Activated CD4-positive, alpha-beta T cell treated with anti-CD3 and anti-CD28 coated beads, Interleukin-2, amount 50 U/mL, for 16 hours (primary cell): ENCODE results near the gene PTAFR.
"Not testable (repeated sequence)": the region's sequence is repeated elsewhere in the genome, so short reads cannot be mapped to it uniquely, and the experiment has no call there.

Source experiments
- DNase-seq: peaks from one replicate; pipeline ENCODE4 v3.0.0-alpha.2; 2020

The PTAFR gene

DNA sequence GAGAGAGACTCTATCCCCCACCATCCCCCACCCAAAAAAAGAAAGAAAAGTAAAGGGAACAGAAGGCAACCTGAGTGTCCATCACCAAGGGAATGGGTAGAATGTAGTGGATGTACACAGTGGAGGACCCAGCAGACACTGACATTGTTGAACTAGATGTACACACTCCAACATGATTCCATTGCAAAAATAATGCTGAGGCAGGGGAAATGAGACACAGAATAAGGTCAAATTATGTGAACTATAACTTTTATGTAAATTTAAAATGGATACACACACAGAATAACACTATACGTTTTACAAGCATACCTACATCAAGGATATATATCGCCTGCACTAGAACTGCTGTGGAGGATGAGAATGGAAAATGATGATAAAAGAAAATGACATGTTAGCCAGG lies 34.8 kb downstream of the PTAFR start:
- no peak for DNase-seq

DNA sequence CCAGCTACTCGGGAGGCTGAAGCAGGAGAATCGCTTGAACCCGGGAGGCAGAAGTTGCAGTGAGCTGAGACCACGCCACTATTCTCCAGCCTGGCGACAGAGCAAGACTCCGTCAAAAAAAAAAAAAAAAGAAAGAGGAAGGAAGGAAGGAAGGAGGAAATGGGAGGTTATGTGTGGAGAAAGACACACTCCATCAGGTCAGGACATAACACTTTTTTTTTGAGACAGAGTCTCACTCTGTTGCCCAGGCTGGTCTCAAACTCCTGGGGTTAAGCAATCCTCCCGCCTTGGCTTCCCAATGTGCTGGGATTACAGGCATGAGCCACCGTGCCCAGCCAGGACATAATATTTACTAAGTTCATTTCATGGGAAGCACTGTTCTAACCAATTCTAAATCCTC lies 36.6 kb downstream of the PTAFR start:
- not testable (repeated sequence) for DNase-seq

DNA sequence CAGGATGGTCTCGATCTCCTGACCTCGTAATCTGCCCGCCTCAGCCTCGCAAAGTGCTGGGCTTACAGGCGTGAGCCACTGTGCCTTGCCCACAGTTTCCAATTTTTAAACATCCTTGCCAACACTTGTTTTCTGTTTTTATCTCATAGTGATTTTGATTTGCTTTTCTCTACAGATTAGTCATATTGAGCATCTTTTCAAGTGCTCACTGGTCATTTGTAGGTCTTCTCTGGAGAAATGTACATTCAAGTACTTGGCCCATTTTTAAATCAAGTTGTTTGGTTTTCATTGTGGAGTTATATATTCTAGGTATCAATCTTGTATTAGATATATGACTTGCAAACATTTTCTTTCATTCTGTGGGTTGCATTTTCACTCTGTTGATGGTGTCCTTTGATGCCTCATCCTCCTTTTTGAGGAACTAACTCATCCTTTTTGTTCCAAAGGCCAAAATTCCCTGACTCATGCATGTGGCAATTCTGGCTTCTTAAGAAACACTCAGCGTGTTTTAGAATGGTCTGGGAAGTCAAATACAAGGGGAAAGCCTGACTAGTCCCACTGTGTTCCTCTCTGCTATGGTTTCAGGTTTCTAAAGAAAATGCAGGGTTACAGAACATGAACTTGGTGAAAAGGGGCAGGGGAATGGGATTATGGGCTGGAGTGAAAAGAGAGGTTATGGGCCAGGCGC lies 37.3 kb downstream of the PTAFR start:
- peak; percentile 43 for DNase-seq

DNA sequence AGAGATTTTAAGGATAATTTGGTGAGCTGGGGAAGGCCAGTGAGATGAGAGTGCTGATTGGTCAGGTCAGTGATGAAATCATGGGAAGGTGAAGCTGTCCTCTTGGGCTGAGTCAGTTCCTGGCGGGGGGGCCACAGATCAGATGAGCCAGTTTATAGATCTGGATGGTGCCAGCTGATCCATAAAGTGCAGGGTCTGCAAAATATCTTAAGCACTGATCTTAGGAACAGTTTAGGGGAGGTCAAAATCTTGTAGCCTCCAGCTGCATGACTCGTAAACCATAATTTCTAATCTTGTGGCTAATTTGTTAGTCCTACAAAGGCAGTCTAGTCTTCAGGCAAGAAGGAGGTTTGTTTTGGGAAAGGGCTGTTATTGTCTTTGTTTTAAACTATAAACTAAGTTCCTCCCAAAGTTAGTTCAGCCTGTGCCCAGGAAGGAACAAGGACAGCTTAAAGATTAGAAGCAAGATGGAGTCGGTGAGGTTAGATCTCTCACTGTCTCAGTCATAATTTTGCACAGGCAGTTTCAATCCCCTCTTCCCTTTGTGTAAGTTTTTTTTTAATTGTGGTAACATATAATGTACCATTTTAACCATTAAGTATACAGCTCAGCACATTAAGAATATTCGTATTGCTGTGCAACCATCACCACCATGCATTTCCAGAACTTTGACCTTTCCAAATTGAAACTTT lies 39.4 kb downstream of the PTAFR start:
- DNase-seq: no peak

DNA sequence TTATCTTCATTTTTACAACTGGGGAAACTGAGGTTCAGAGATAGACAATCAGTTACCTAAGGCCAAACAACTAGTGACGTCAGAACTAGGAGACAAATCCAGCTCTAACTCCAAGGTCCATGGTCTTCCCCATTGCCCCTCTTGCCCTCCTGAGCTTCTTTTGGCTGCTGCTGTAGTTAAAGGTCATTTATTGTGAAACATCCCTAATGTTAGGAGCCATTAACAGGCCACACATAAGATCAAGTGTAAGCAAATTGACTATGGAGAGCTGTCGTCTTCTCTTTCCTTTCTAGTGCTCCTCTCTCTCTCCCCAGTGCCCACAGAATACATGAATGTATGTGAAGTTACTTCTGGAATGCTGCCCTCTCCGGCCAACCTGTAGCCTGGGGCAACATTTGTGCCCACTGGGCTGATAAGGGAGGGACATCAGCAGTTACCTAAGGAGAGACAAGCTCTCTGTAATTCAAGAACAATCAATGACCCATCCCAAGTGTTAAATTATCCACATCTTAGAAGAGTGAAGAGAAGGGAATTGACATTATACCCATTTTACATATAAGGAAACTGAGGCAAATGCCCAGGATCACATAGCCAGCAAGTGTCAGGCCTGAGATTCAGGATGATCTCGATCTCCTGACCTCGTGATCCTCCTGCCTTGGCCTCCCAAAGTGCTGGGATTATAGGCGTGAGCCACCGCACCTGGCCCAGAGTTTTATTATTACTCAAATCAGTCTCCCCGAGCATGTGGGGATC lies 40.1 kb downstream of the PTAFR start:
- DNase-seq: no peak

DNA sequence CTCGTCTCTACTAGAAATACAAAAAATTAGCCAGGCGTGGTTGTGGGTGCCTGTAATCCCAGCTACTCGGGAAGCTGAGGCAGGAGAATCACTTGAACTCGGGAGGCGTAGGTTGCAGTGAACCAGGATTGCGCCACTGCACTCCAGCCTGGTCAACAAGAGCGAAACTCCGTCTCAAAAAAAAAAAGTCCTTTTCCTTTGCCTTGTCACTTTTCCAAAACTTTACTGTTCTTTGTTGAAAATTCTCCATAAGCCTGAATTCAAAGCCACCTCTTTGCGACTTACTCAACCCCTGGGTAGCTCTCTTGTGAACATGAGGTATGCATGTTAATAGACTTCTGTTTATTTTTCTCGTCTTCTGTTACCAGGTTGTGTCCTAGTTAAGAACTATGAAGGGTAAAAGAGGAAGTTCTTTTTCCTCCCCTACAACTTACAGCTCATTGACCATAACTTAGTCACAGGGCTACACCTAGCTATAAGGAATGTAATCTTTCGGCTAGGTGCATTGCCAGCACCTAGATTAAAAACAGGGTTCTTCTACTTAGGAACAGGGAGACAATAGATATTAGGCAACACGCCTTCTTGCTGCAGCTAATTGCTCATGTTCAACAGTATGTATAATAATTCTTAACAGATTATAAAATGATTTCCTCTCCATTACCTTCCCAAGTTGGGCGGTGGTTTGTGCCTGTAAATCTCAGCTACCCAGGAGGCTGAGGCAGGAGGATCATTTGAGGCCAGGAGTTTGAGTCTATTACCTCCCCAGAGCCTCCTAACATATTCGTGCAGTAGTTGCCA lies 40.9 kb downstream of the PTAFR start:
- DNase-seq: no peak

DNA sequence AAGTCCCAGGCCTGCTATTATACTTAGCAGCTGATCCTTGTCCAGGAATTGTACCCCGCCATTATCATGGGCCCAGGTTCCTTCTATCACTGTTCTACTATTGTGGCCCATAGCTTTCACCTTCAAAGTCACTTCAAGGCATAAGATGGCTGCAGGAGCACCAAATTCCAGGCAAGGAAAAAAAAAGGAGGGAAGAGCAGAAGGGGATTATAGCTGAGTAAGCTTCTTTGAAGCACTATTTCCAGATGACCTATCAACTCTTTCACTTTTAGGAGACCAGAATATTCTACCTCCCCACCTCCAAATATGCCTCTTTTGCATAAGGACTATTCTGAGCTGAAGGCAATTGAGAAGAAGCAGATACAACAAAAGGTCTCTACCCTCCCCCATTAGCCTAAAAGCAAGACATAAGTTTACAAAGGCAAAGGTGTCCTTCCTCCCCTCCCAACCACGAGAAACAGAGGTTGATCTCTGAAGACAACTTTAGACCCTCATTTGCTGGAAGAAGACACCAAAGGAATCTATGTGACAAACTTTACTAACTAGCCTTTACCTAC lies 41.8 kb downstream of the PTAFR start:
- DNase-seq: no peak

DNA sequence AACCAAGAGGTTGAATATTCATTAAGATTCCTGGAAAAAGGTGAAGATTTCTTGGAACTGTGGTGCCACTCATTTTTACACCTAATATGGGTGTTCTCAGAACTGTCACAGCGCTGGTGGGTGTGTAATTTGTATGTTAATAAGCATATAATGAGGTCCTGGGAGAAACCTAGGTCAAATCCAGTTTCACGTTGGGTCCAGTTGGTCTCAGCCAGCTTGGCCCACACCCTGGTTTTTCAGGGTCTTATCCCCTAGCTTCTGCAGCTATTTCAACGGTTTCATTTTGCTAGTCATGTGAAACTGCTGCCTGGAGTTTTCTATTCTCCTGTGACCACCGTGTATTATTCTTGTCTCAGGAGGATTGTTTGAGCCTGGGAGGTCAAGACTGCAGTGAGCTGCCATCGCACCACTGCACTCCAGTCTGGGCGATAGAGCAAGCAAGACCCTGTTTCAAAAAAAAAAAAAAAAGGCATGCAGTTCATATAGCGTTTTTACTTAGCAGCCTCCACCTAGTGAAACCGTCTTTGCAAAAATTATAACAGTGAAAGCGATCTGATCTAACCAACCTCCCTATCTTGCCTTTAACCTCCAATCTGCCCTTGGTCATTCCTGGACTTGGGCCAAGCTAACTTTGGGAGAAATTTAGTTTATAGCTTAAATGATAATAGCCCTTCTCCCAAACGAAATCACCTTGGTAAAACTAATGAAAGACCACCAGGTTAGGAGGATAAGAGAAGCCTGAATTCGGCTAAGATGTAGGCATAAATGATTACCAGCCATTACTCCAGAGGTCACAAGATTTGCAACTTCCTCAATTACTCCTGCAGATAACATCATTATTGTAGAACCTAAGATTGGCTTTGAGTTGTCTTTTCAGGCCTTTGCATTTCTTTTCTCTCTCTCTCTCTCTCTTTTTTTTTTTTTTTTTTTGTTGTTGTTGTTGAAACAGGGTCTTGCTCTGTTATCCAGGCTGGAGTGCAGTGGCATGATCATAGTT lies 44.0 kb downstream of the PTAFR start:
- no peak for DNase-seq

DNA sequence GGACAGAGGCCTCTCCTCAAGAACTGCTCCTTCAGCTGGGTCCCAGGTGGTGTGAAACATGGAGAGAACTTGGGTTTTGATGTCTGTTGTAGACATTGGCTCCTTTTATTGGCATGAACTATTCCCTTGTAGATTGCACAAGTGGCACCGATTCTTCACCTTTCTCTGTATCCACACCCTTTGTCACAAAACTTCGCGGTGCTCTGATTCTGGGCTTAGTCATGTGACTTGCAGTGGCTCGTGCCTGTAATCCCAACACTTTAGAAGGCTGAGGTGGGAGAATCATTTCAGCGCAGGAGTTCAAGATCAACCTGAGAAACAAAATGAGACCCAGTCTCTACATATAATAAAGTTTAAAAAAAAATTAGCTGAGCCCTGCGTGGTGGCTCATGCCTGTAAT lies 45.6 kb downstream of the PTAFR start:
- no peak for DNase-seq

DNA sequence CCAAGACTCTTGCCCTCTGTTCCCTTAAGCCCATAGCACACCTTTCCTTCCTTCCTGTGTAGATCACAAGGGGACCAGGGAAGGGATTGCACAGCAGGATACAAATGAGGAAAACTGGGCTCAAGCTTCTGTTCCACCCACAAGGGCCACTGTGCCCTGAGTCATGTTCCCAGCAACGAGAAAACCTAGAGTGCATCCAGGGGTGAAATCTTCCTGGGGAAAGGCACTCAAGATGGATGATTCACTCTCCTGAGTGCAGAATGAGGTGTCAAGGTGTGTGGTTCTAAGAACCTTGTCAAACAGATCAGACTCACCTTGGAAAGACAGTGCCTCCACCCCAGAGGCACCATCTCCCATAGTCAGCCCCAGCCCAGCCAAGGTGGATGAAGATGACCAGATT lies 47.3 kb downstream of the PTAFR start:
- DNase-seq: no peak

DNA sequence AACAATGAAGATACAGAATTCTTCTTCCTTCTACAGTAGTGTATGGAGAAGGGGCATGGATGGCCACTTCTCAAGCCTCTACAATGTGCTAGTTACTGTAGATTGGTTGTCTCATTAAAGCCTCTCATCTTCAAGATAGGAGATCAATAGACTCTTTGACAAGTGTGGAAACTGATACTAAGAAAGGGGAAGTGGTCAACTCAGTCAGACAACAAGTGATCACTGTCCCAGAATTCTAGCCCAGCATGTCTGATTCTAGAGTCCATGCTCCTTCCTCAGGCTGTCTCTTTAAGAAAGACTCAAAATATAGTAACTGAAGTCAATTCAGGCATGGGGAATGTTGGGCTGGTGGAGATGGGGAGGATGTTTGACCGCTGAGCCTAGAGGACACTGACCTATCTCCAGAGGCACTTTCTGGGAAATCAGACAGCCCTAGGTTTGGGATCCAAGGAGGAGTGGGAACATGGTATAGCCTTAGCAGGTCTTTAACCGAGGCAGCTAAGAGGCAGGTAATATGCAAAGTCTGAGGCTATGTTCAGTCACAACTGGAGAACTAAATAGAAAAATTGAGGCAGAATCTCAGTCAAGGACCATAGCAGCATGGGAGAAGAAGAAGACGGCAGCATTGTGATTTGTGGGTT lies 48.8 kb downstream of the PTAFR start:
- no peak for DNase-seq

DNA sequence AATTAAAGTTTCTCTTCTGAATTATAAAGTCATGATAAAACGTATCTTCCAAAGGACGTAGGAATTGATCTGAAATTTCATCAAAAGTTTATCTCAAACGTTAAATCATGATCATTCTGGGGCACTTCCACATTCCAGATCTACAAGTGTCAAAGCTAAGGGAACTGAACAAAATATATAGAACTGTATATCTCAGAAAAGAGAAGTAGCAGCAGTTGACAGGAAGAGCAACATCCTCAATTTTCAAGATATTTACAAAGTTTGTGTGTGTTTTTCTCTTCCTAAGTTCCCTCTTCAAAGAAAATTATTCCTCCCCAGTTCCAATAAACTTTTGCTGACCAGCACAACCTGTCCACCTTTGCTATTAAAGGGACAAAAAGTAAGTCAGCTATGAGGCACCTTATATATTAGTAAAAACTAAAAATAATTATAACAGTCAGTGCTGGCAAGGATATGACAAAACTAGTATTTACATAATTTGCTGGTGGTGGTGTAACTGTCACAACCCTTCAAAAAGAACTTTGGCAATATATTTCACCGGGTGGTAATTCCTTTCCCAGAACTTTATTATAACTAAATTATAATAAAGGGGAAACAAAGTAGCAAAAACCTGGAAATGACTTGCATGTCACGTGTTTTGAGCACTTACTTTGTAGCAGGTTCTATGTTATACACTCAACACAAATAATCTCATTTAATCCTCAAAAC lies 49.6 kb downstream of the PTAFR start:
- DNase-seq: no peak

DNA sequence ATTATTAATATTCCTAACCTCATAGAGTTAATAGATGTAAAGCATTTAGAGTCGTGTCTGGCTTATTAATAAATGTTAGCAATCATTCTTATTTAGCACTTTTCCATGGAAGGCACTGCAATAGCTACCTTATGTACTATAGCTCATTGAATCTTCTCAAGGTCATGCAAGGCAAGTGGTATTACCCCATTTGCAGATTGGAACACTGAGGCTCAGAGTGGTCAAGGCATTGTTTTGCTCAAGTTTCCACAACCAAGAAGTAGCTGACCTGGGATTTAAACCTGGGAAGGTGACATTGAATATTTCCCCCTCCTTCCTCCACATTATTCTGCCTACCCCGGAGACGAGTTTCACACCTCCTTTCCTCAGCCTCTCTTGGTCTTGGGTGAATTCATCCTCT lies 50.3 kb downstream of the PTAFR start:
- no peak for DNase-seq

DNA sequence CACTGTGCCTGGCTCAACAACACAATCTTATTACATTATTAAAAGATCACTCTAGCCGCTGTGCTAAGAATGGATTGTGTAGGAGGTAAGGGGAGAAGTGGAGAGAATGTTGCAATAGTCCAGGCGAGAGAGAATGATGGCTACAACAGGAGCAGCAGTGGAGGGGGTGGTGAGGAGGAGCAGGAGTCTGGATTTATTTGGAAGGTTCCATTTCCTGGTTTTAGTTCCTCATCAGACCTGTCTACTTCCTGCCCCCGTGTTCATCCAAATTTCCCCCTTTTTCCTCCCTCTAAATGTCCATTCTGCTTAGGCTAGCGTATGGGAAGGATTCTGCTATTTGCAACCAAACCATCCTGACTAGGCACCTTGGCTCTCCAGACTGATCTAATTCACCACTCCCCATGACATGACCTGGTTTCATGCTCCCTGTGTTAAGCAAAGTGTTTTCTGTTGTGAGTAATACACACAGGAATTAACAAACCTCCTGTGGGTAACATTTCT lies 53.0 kb downstream of the PTAFR start:
- no peak for DNase-seq

DNA sequence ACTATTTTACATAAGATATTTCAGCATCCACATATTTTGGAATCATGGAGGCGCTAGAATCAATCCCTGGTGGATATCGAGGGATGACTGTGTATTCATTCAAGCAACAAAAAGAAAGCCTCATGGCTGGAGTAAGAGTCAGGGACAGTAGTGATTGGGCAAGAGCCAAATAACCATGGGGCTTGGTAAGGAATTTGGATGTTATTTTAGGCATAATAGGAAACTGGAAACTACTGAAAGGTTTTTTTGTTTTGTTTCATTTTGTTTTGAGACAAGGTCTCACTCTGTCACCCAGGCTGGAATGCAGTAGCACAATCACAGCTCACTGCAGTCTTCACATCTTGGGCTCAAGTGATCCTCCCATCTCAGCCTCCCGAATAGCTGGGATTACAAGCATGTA lies 54.3 kb downstream of the PTAFR start:
- DNase-seq: no peak

DNA sequence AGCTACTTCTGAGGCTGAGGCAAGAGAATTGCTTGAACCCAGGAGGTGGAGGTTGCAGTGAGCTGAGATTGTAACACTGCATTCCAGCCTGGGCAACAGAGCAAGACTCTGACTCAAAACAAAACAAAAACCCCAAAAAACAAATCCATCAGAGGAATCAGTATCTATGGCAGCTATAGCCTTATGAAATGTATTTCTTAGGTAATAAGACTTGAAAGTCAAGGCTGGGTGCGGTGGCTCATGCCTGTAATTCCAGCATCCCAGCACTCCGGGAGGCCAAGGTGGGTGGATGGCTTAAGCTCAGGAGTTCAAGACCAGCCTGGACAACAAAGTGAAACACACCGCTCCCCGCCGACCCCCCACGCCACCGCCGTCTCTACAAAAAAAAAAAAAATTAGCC lies 56.9 kb downstream of the PTAFR start:
- DNase-seq: no peak

DNA sequence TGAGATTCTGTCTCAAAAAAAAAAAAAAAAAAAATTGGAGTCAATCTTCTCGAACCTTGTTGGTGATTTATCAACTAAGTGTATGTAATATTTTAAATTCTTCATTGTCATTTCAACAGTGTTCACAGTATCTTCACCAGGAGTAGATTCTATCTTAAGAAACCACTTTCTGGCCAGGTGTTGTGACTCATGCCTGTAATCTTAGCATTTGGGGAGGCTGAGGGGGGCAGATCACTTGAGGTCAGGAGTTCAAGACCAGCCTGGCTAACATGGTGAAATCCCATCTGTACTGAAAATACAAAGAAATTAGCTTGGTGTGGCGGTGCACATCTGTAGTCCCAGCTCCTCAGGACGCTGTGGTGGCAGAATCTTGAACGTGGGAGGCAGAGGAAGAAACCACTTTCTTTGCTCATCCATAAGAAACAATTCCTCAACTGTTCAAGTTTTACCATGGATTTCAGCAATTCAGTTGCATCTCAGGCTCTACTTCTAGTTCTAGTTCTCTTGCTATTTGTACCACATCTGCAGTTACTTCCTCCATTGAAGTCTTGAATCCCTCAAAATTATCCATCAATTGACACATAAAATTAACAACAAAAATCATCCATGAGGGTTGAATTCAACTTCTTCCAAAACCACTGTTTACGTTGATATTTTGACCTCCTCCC lies 57.7 kb downstream of the PTAFR start:
- DNase-seq: no peak

DNA sequence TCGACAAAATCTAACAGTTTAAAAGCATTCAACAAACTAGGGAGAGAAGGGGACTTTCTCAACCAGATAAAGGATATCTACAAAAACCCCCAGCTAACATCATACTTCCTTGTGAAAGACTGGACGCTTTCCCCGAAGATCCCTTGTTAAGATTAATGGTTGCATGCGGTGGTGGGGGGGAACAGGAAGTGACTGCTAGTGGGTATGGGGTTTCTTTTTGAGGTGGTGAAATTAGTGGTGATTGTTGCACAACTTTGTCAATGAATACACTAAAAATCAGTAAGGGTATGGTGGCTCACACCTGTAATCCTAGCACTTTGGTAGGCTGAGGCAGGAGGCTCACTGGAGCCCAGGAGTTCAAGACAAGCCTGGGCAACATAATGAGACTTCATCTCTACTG lies 61.2 kb downstream of the PTAFR start:
- peak; percentile 80 for DNase-seq

DNA sequence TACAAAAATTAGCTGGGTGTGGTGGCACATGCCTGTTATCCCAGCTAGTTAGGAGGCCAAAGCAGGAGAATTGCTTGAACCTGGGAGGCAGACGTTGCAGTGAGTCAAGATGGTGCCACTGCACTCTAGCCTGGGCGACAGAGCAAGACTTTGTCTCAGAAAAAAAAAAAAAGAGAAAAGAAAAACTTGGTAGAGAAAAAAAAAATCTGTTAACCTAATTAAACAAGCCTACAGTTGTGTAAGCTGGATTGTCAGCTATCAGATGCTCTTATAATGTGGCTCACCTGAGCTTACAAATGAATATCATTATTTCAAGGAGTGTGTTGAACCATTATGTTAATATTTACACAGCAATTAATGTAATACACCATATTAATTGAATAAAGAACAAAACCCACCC lies 61.6 kb downstream of the PTAFR start:
- no peak for DNase-seq

DNA sequence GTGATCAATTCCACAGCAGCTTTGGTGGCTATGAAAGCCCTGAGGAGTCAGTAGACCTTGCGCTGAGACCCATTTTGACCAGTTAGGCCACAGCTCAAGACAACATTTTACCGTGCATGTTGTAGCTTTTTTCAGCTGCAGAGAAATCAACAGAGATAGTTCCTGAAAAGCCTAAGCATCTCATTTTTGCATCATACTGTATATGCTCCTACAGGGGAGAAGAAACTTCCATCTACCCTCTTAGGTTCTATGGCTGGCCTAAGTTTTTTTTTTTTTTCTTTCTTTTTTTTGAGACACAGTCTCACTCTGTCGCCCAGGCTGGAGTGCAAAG lies 63.3 kb downstream of the PTAFR start:
- DNase-seq: peak; percentile 24
